ENCODE results near the gene DNAJB6. TPM values are rescaled to one million over a fixed set of nuclear protein-coding genes. Genes with fewer than 3 reads are reported as not detected.

DNAJB6 gene
- total RNA-seq, 1 experiment from 2014 or later = 82.5 TPM

GRCh38 chr7:157464971-157465886, 128.4 kb downstream of the DNAJB6 start:
- intact Hi-C loops (cut with micrococcal nuclease) = no loop called here
- Histone ChIP-seq H3K4me1 (ENCODE audit: control insufficient read depth in 1 of 2, insufficient read depth in 2 of 2, low read length in 2 of 2) (peaks cover 0 to 6% of the 10 kb centered on the region in 2 experiments; a peak in 1 of 4 replicates), H3K4me3 (replicated peaks in 1 of 2; ENCODE audit: low read depth in 1 of 2, low read length in 2 of 2) (no peak overlapping the region), H3K27ac (ENCODE audit: low read depth, low read length) (no peak overlapping the region), H4K20me1 (ENCODE audit: insufficient read depth) (no peaks in the 10 kb centered on the region), H3K36me3 (ENCODE audit: control insufficient read depth in 1 of 2, insufficient read depth in 2 of 2, low read length in 2 of 2) (no peaks in the 10 kb centered on the region), H3K4me2 (ENCODE audit: low read length) (no peak overlapping the region), H3K79me2 (ENCODE audit: insufficient read depth, low read length) (no peaks in the 10 kb centered on the region), H3K27me3 (ENCODE audit: insufficient read depth, low read length) (0 out of 2 replicates have a peak, but pooled peaks cover 6% of the 10 kb centered on the region), H3K9ac (ENCODE audit: low read length) (no peak overlapping the region), H2AFZ (ENCODE audit: low read depth, low read length, poor library complexity, severe bottlenecking) (no peak overlapping the region), H3K9me2 (ENCODE audit: insufficient read depth) (no peaks in the 10 kb centered on the region), H3K9me3 (ENCODE audit: control insufficient read depth in 1 of 2, insufficient read depth in 1 of 2, low read depth in 1 of 2, low read length in 2 of 2) (no peaks in the 10 kb centered on the region)
- TF ChIP-seq CBX3 (IDR thresholded peaks at IDR 0.05; ENCODE audit: low read depth) = no peak
- no peak for TF ChIP-seq TCF7L2 (IDR thresholded peaks at IDR 0.05; ENCODE audit: borderline replicate concordance, extremely low read depth, insufficient read depth, insufficient read length)
- TF ChIP-seq CEBPB (IDR thresholded peaks at IDR 0.05; ENCODE audit: low read depth) = no peak
- TF ChIP-seq JUND (IDR thresholded peaks at IDR 0.05) = no peak
- no peak for TF ChIP-seq POLR2AphosphoS5 (IDR thresholded peaks at IDR 0.05; ENCODE audit: low read depth, low read length)
- TF ChIP-seq SP1 (IDR thresholded peaks at IDR 0.05; ENCODE audit: low read depth) = no peak
- TF ChIP-seq EZH2 (IDR thresholded peaks at IDR 0.05) = no peak
- no peak for TF ChIP-seq YY1 (IDR thresholded peaks at IDR 0.05; ENCODE audit: extremely low read depth, insufficient replicate concordance, low read depth, low read length)
- TF ChIP-seq ELF1 (IDR thresholded peaks at IDR 0.05; ENCODE audit: borderline replicate concordance, low read depth) = no peak
- no peak for TF ChIP-seq MAX (IDR thresholded peaks at IDR 0.05)
- no peak for TF ChIP-seq SIN3A (IDR thresholded peaks at IDR 0.05; ENCODE audit: low read depth)
- no peak for TF ChIP-seq ZFX (IDR thresholded peaks at IDR 0.05)
- no peak for TF ChIP-seq FOSL1 (IDR thresholded peaks at IDR 0.05; ENCODE audit: low read depth)
- no peak for TF ChIP-seq EGR1 (IDR thresholded peaks at IDR 0.05; ENCODE audit: low read depth)
- no peak for TF ChIP-seq POLR2A (IDR thresholded peaks at IDR 0.05; ENCODE audit: borderline replicate concordance, extremely low read depth, insufficient read depth, insufficient read length)
- no peak for TF ChIP-seq ZBTB33 (IDR thresholded peaks at IDR 0.05; ENCODE audit: extremely low read depth, insufficient replicate concordance, low read length)
- TF ChIP-seq RAD21 (IDR thresholded peaks at IDR 0.05; ENCODE audit: low read depth) = no peak
- TF ChIP-seq ATF3 (IDR thresholded peaks at IDR 0.05) = no peak
- TF ChIP-seq REST (IDR thresholded peaks at IDR 0.05; ENCODE audit: low read depth) = no peak
- TF ChIP-seq EZH2phosphoT487 (IDR thresholded peaks at IDR 0.05; ENCODE audit: borderline replicate concordance) = no peak
- ChIA-PET POLR2A (no interaction called here), RAD21 (ENCODE audit: low non-redundant PET in 1 of 2, low total read pairs in 2 of 2, uncharacterized antibody in 2 of 2, unreplicated experiment in 2 of 2) (no interaction called here), CTCF (interaction anchor here (1.4 kb wide), 1 partner anchor 9 kb away, joined by 3 read pairs; no protein-coding TSS in a partner anchor)
- ATAC-seq (no peak), DNase-seq (ENCODE audit: low read depth, low spot score) (no peak)
- no TSS peak for BruUV-seq (replicated peaks)
